Nephron progenitor cell (in vitro differentiated cells): ENCODE measurements around the gene ANKRD53.
A peak's percentile ranks its signal among the peaks of the same experiment; 100 is the strongest.

ENCODE experiments used
- DNase-seq: peaks from one replicate; pipeline ENCODE4 v3.0.0; 2021
- H3K27ac Mint-ChIP-seq: 2 replicates; pipeline ENCODE4 v1.8.0; 2021; ENCODE audit warnings: mild to moderate bottlenecking, moderate library complexity, mixed read lengths
- H3K27me3 Mint-ChIP-seq: 2 replicates; pipeline ENCODE4 v1.8.0; 2021; ENCODE audit warnings: mild to moderate bottlenecking, low read depth, mixed read lengths; ENCODE audit not compliant: poor library complexity
- H3K36me3 Mint-ChIP-seq: 2 replicates; pipeline ENCODE4 v1.8.0; 2021; ENCODE audit warnings: low read depth, mixed read lengths
- H3K4me1 Mint-ChIP-seq: 2 replicates; pipeline ENCODE4 v1.8.0; 2021; ENCODE audit warnings: mixed read lengths
- H3K4me3 Mint-ChIP-seq: 2 replicates; pipeline ENCODE4 v1.8.0; 2021; ENCODE audit warnings: mild to moderate bottlenecking, moderate library complexity, mixed read lengths
- H3K9me3 Mint-ChIP-seq: 2 replicates; pipeline ENCODE4 v1.8.0; 2021; ENCODE audit warnings: mild to moderate bottlenecking, moderate library complexity, mixed read lengths
- CTCF ChIP-seq: fragments of 200-600 bp; sonication (generic); IDR thresholded peaks from 2 replicates; pipeline ENCODE4 v1.5.0; 2021; ENCODE audit warnings: antibody characterized with exemption

ANKRD53 gene

GRCh38 chr2:70962211-70962884, 16.1 kb upstream of the ANKRD53 start:
- peaks cover 91% of the 10 kb centered on the region for H3K27me3 Mint-ChIP-seq
- H3K4me3 Mint-ChIP-seq, result no peak overlapping the region
- DNase-seq, result no peak
- TF ChIP-seq CTCF, result no peak
- H3K27ac Mint-ChIP-seq, result no peak overlapping the region
- no peaks in the 10 kb centered on the region for H3K36me3 Mint-ChIP-seq
- H3K4me1 Mint-ChIP-seq, result peaks cover 8% of the 10 kb centered on the region
- H3K9me3 Mint-ChIP-seq, result no peaks in the 10 kb centered on the region

GRCh38 chr2:70962885-70963878, 15.2 kb upstream of the ANKRD53 start:
- Mint-ChIP-seq H3K36me3 (no peaks in the 10 kb centered on the region), H3K27me3 (peaks cover 91% of the 10 kb centered on the region), H3K9me3 (peaks cover under 1% of the 10 kb centered on the region), H3K27ac (no peak overlapping the region), H3K4me1 (peaks cover 8% of the 10 kb centered on the region), H3K4me3 (no peak overlapping the region)
- TF ChIP-seq CTCF, result no peak
- no peak for DNase-seq

- peaks cover 8% of the 10 kb centered on the region for H3K4me1 Mint-ChIP-seq
- DNase-seq, result no peak
- H3K9me3 Mint-ChIP-seq, result peaks cover 6% of the 10 kb centered on the region
- no peak for TF ChIP-seq CTCF
- peaks cover 93% of the 10 kb centered on the region for H3K27me3 Mint-ChIP-seq
- no peak overlapping the region for H3K4me3 Mint-ChIP-seq
- no peaks in the 10 kb centered on the region for H3K36me3 Mint-ChIP-seq
- no peak overlapping the region for H3K27ac Mint-ChIP-seq
Observed at GRCh38 chr2:70964133-70964532, 14.3 kb upstream of the ANKRD53 start.

- DNase-seq, result peak; percentile 85
- Mint-ChIP-seq H3K27me3 (peaks cover 95% of the 10 kb centered on the region), H3K27ac (no peak overlapping the region), H3K4me1 (peaks cover 8% of the 10 kb centered on the region), H3K4me3 (peak overlapping the region; percentile 77), H3K36me3 (no peaks in the 10 kb centered on the region), H3K9me3 (peaks cover 9% of the 10 kb centered on the region)
- peak; percentile 78 for TF ChIP-seq CTCF
Observed at GRCh38 chr2:70964596-70965386, 13.6 kb upstream of the ANKRD53 start.

- H3K27ac Mint-ChIP-seq, result no peak overlapping the region
- no peaks in the 10 kb centered on the region for H3K36me3 Mint-ChIP-seq
- H3K27me3 Mint-ChIP-seq, result peaks cover 98% of the 10 kb centered on the region
- peak overlapping the region; percentile 77 for H3K4me3 Mint-ChIP-seq
- H3K4me1 Mint-ChIP-seq, result peaks cover 8% of the 10 kb centered on the region
- H3K9me3 Mint-ChIP-seq, result peaks cover 9% of the 10 kb centered on the region
- TF ChIP-seq CTCF, result no peak
- DNase-seq, result no peak
Observed at GRCh38 chr2:70965506-70965905, 12.9 kb upstream of the ANKRD53 start.
